GM18526 (cell line): Measurements from ENCODE around the gene ARHGAP29.

Experiments used
- POLR2A ChIP-seq: IDR thresholded peaks from 3 replicates; pipeline ENCODE4 v1.6.1; 2011; ENCODE audit not compliant: insufficient read length; ENCODE audit errors: extremely low read depth

The ARHGAP29 gene

GRCh38 chr1:94228640-94229375 is 8.6 kb downstream of the ARHGAP29 start:
- no peak for TF ChIP-seq POLR2A

- no peak for TF ChIP-seq POLR2A
These were observed 9.8 kb downstream of the ARHGAP29 start for GRCh38 chr1:94227624-94228023.

GRCh38 chr1:94225845-94226244 is 11.5 kb downstream of the ARHGAP29 start:
- no peak for TF ChIP-seq POLR2A

- TF ChIP-seq POLR2A: no peak
These were observed 19.1 kb downstream of the ARHGAP29 start for GRCh38 chr1:94218332-94218731.

- no peak for TF ChIP-seq POLR2A
These were observed 21.4 kb downstream of the ARHGAP29 start for GRCh38 chr1:94215955-94216354.

GRCh38 chr1:94209982-94210381 is 27.4 kb downstream of the ARHGAP29 start:
- TF ChIP-seq POLR2A: no peak

GRCh38 chr1:94209425-94209824 is 28.0 kb downstream of the ARHGAP29 start:
- no peak for TF ChIP-seq POLR2A

- TF ChIP-seq POLR2A: no peak
These were observed 29.7 kb downstream of the ARHGAP29 start for GRCh38 chr1:94207695-94208094.

GRCh38 chr1:94205639-94206038 is 31.7 kb downstream of the ARHGAP29 start:
- no peak for TF ChIP-seq POLR2A

- TF ChIP-seq POLR2A: no peak
These were observed 35.1 kb downstream of the ARHGAP29 start for GRCh38 chr1:94202241-94202640.

GRCh38 chr1:94199398-94199797 is 38.0 kb downstream of the ARHGAP29 start:
- no peak for TF ChIP-seq POLR2A

GRCh38 chr1:94194079-94194865 is 43.1 kb downstream of the ARHGAP29 start:
- TF ChIP-seq POLR2A: no peak

- no peak for TF ChIP-seq POLR2A
These were observed 44.3 kb downstream of the ARHGAP29 start for GRCh38 chr1:94193128-94193527.

GRCh38 chr1:94191216-94191615 is 46.2 kb downstream of the ARHGAP29 start:
- TF ChIP-seq POLR2A: no peak

- TF ChIP-seq POLR2A: no peak
These were observed 50.4 kb downstream of the ARHGAP29 start for GRCh38 chr1:94186946-94187345.

- no peak for TF ChIP-seq POLR2A
These were observed 54.1 kb downstream of the ARHGAP29 start for GRCh38 chr1:94183197-94183815.
